Stimulated activated CD4-positive, alpha-beta T cell treated with anti-CD3 and anti-CD28 coated beads, TNF-alpha, amount 100 ng/mL, for 4 hours (primary cell): ENCODE results near the gene HIC2.
"Not testable (repeated sequence)": the region's sequence is repeated elsewhere in the genome, so short reads cannot be mapped to it uniquely, and the experiment has no call there.

Experiments
- DNase-seq, 3 experiments: peaks; one replicate each; pipeline ENCODE4 v3.0.0-alpha.2; 2020; ENCODE audit warnings: low read depth in 3 of 3

Gene HIC2

GRCh38 chr22:21417227-21417746 is at the start of gene HIC2:
Gene HIC2 (plus strand): TSS chr22:21417371. CDS start chr22:21442832, 25,461 bp downstream.
- DNase-seq: not testable (repeated sequence)

- not testable (repeated sequence) for DNase-seq
These were observed 48.4 kb upstream of the HIC2 start for GRCh38 chr22:21368603-21369310.

GRCh38 chr22:21375880-21376279 is 41.3 kb upstream of the HIC2 start:
- not testable (repeated sequence) for DNase-seq

- not testable (repeated sequence) for DNase-seq
These were observed 33.3 kb upstream of the HIC2 start, which contains the start of gene RIMBP3B for GRCh38 chr22:21383701-21384467. Gene RIMBP3B (plus strand): TSS chr22:21383751. CDS start chr22:21383859, 108 bp downstream.

- DNase-seq: not testable (repeated sequence)
These were observed 32.5 kb upstream of the HIC2 start for GRCh38 chr22:21384468-21385357.

GRCh38 chr22:21389480-21389879 is 27.7 kb upstream of the HIC2 start:
- not testable (repeated sequence) for DNase-seq

GRCh38 chr22:21390013-21390412 is 27.2 kb upstream of the HIC2 start:
- not testable (repeated sequence) for DNase-seq

- DNase-seq: not testable (repeated sequence)
These were observed 22.6 kb upstream of the HIC2 start for GRCh38 chr22:21394613-21395012.

- not testable (repeated sequence) for DNase-seq
These were observed 15.8 kb upstream of the HIC2 start for GRCh38 chr22:21401197-21401969.

- not testable (repeated sequence) for DNase-seq
These were observed 14.3 kb upstream of the HIC2 start for GRCh38 chr22:21402763-21403314.

GRCh38 chr22:21407139-21407538 is 10.0 kb upstream of the HIC2 start:
- DNase-seq: not testable (repeated sequence)

- not testable (repeated sequence) for DNase-seq
These were observed 9.4 kb upstream of the HIC2 start for GRCh38 chr22:21407792-21408191.

- DNase-seq: not testable (repeated sequence)
These were observed 796 bp upstream of the HIC2 start for GRCh38 chr22:21416375-21416774.

GRCh38 chr22:21417853-21418252 is 682 bp downstream of the HIC2 start:
- not testable (repeated sequence) for DNase-seq

GRCh38 chr22:21418974-21419638 is 1.9 kb downstream of the HIC2 start:
- not testable (repeated sequence) for DNase-seq

- DNase-seq: not testable (repeated sequence)
These were observed 3.1 kb downstream of the HIC2 start for GRCh38 chr22:21420180-21420763.

GRCh38 chr22:21424084-21424709 is 7.0 kb downstream of the HIC2 start:
- DNase-seq: not testable (repeated sequence)

GRCh38 chr22:21434378-21435233 is 17.4 kb downstream of the HIC2 start:
- not testable (repeated sequence) for DNase-seq
